ENCODE data around the gene GIMAP8.

The GIMAP8 gene

GRCh38 chr7:150444674-150445365 is 5.6 kb upstream of the GIMAP8 start:
- Histone ChIP-seq H3K27ac (ENCODE audit: low read depth, low read length, poor library complexity, severe bottlenecking) (no peak overlapping the region), H3F3A (ENCODE audit: insufficient read depth, low read length) (no peaks in the 10 kb centered on the region), H3K4me2 (ENCODE audit: low read length) (no peak overlapping the region), H3K36me3 (ENCODE audit: insufficient read depth, low read length) (no peaks in the 10 kb centered on the region), H3K4me3 (ENCODE audit: low read depth, low read length, poor library complexity, severe bottlenecking) (no peak overlapping the region), H3K4me1 (ENCODE audit: insufficient read depth, low read length, severe bottlenecking) (no peaks in the 10 kb centered on the region), H3K9me2 (ENCODE audit: low read depth, low read length) (no peaks in the 10 kb centered on the region), H3K9me3 (ENCODE audit: low read length) (peaks cover 5% of the 10 kb centered on the region), H2AFZ (ENCODE audit: low read length) (no peak overlapping the region), H3K79me2 (ENCODE audit: insufficient read depth, low read length) (no peaks in the 10 kb centered on the region), H3K27me3 (ENCODE audit: insufficient read depth, low read length) (peaks cover 24% of the 10 kb centered on the region; the same call in 1 of the 2 replicates), H4K20me1 (ENCODE audit: insufficient read depth, low read length) (no peaks in the 10 kb centered on the region), H3K9ac (ENCODE audit: low read length) (no peak overlapping the region)
- no peak for TF ChIP-seq EZH2 (IDR thresholded peaks at IDR 0.05; ENCODE audit: borderline replicate concordance, low read length)
- TF ChIP-seq CTCF (IDR thresholded peaks at IDR 0.05; ENCODE audit: low read length): no peak

DNA sequence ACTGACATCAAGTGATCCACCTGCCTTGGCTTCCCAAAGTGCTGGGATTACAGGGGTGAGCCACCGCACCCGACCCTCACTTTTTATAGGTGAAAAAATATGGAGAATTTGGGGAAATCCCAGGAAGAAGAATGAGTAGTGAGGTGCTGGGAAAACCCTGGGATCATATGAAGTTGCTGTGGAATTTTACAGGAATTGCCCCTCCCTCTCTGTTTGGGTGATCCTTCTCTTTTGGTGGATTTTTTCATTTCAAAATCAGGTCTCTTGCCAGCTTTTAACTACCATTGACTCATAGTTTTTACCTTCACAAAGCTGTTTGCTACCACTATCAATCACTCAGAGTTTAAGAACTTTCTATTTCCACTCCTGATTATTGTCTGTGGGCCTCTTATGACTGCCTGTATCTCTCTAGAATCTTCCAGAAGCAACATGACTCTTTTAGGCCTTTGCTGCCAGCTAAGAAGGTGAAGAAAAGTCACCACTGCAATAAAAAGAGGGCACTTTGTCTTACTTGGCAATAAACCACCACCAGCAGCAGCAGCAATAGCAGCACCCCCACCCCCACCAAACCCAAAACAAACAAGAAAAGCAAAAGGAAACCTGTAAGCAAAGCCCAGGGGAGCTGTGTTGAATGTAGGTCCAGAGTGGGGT is 4.0 kb upstream of the GIMAP8 start:
- TF ChIP-seq CTCF (IDR thresholded peaks at IDR 0.05; ENCODE audit: low read length) (no peak), EZH2 (IDR thresholded peaks at IDR 0.05; ENCODE audit: borderline replicate concordance, low read length) (no peak)
- Histone ChIP-seq H3K9me2 (ENCODE audit: low read depth, low read length) (no peaks in the 10 kb centered on the region), H4K20me1 (ENCODE audit: insufficient read depth, low read length) (no peaks in the 10 kb centered on the region), H3K9me3 (ENCODE audit: low read length) (peaks cover 5% of the 10 kb centered on the region), H3K79me2 (ENCODE audit: insufficient read depth, low read length) (no peaks in the 10 kb centered on the region), H3K4me1 (ENCODE audit: insufficient read depth, low read length, severe bottlenecking) (no peaks in the 10 kb centered on the region), H2AFZ (ENCODE audit: low read length) (no peak overlapping the region), H3K27me3 (ENCODE audit: insufficient read depth, low read length) (peaks cover 21% of the 10 kb centered on the region; the same call in 1 of the 2 replicates), H3F3A (ENCODE audit: insufficient read depth, low read length) (no peaks in the 10 kb centered on the region), H3K9ac (ENCODE audit: low read length) (no peak overlapping the region), H3K27ac (ENCODE audit: low read depth, low read length, poor library complexity, severe bottlenecking) (no peak overlapping the region), H3K4me2 (ENCODE audit: low read length) (no peak overlapping the region), H3K36me3 (ENCODE audit: insufficient read depth, low read length) (no peaks in the 10 kb centered on the region), H3K4me3 (ENCODE audit: low read depth, low read length, poor library complexity, severe bottlenecking) (no peak overlapping the region)

- H3K27me3 ChIP-seq (ENCODE audit: insufficient read depth, low read length): peaks cover 10% of the 10 kb centered on the region; the same call in 1 of the 2 replicates
- H3K27ac ChIP-seq (ENCODE audit: low read depth, low read length, poor library complexity, severe bottlenecking): no peak overlapping the region
- H3F3A ChIP-seq (ENCODE audit: insufficient read depth, low read length): no peaks in the 10 kb centered on the region
- H3K9me3 ChIP-seq (ENCODE audit: low read length): no peaks in the 10 kb centered on the region
- TF ChIP-seq CTCF (IDR thresholded peaks at IDR 0.05; ENCODE audit: low read length): no peak
- no peak overlapping the region for H2AFZ ChIP-seq (ENCODE audit: low read length)
- H3K79me2 ChIP-seq (ENCODE audit: insufficient read depth, low read length): no peaks in the 10 kb centered on the region
- no peak overlapping the region for H3K9ac ChIP-seq (ENCODE audit: low read length)
- H4K20me1 ChIP-seq (ENCODE audit: insufficient read depth, low read length): no peaks in the 10 kb centered on the region
- H3K9me2 ChIP-seq (ENCODE audit: low read depth, low read length): no peaks in the 10 kb centered on the region
- H3K36me3 ChIP-seq (ENCODE audit: insufficient read depth, low read length): no peaks in the 10 kb centered on the region
- H3K4me1 ChIP-seq (ENCODE audit: insufficient read depth, low read length, severe bottlenecking): no peaks in the 10 kb centered on the region
- H3K4me3 ChIP-seq (ENCODE audit: low read depth, low read length, poor library complexity, severe bottlenecking): no peak overlapping the region
- no peak overlapping the region for H3K4me2 ChIP-seq (ENCODE audit: low read length)
Observed at GRCh38 chr7:150447966-150448788, 2.3 kb upstream of the GIMAP8 start.

All from OCI-LY1 (cell line).